Astrocyte (in vitro differentiated cells and primary cell): ENCODE data around the gene LSP1. TPM values are rescaled to one million over a fixed set of nuclear protein-coding genes. Genes with fewer than 3 reads are reported as not detected.

Source experiments
- DNase-seq: peaks from one replicate; pipeline ENCODE4 v3.0.0-alpha.2; 2010; ENCODE audit warnings: low read depth
- FAIRE-seq: peaks from 2 replicates; lab custom pipeline; 2011; peaks lifted over from hg19 to GRCh38; lab: Jason Lieb, UNC
- H2AFZ ChIP-seq: 2 replicates; pipeline ENCODE4 v1.6.0; 2012; ENCODE audit warnings: low read depth, low read length, inconsistent platforms
- H3K27ac ChIP-seq: 2 replicates; pipeline ENCODE4 v1.5.1; 2011; ENCODE audit warnings: low read depth, low read length, inconsistent platforms
- H3K27me3 ChIP-seq: 2 replicates; pipeline ENCODE4 v1.6.0; 2011; ENCODE audit warnings: low read length, inconsistent platforms; ENCODE audit not compliant: insufficient read depth
- H3K36me3 ChIP-seq: 2 replicates; pipeline ENCODE4 v1.5.1; 2011; ENCODE audit warnings: low read length, inconsistent platforms; ENCODE audit not compliant: insufficient read depth
- H3K4me1 ChIP-seq: 2 replicates; pipeline ENCODE4 v1.5.1; 2011; ENCODE audit warnings: low read length, inconsistent platforms; ENCODE audit not compliant: insufficient read depth
- H3K4me2 ChIP-seq: 2 replicates; pipeline ENCODE4 v1.6.0; 2012; ENCODE audit warnings: low read length, inconsistent platforms
- H3K4me3 ChIP-seq: 2 replicates; pipeline ENCODE4 v1.5.1; 2011; ENCODE audit warnings: low read depth, mild to moderate bottlenecking, low read length, inconsistent platforms; ENCODE audit not compliant: insufficient read depth
- H3K79me2 ChIP-seq: 2 replicates; pipeline ENCODE4 v1.6.0; 2012; ENCODE audit warnings: mild to moderate bottlenecking, low read length, inconsistent platforms; ENCODE audit not compliant: insufficient read depth
- H3K9ac ChIP-seq: 2 replicates; pipeline ENCODE4 v1.6.0; 2012; ENCODE audit warnings: mild to moderate bottlenecking, low read length, inconsistent platforms
- H3K9me3 ChIP-seq: 2 replicates; pipeline ENCODE4 v1.5.1; 2012; ENCODE audit warnings: low read depth, mild to moderate bottlenecking, low read length, inconsistent platforms; ENCODE audit not compliant: insufficient read depth
- H4K20me1 ChIP-seq: 2 replicates; pipeline ENCODE4 v1.6.0; 2012; ENCODE audit warnings: low read length, inconsistent platforms; ENCODE audit not compliant: insufficient read depth
- H3K27ac Mint-ChIP-seq: one replicate; pipeline ENCODE4 v1.8.0; 2021; ENCODE audit warnings: mild to moderate bottlenecking, mixed read lengths; ENCODE audit not compliant: unreplicated experiment
- H3K27me3 Mint-ChIP-seq: one replicate; pipeline ENCODE4 v1.8.0; 2021; ENCODE audit warnings: low read depth, mixed read lengths; ENCODE audit not compliant: unreplicated experiment
- H3K36me3 Mint-ChIP-seq: one replicate; pipeline ENCODE4 v1.8.0; 2021; ENCODE audit warnings: low read depth, mixed read lengths; ENCODE audit not compliant: unreplicated experiment
- H3K4me1 Mint-ChIP-seq: one replicate; pipeline ENCODE4 v1.8.0; 2021; ENCODE audit warnings: low read depth, mixed read lengths; ENCODE audit not compliant: unreplicated experiment
- H3K4me3 Mint-ChIP-seq: one replicate; pipeline ENCODE4 v1.8.0; 2021; ENCODE audit warnings: mild to moderate bottlenecking, moderate library complexity, mixed read lengths; ENCODE audit not compliant: unreplicated experiment
- H3K9me3 Mint-ChIP-seq: one replicate; pipeline ENCODE4 v1.8.0; 2021; ENCODE audit warnings: mild to moderate bottlenecking, mixed read lengths; ENCODE audit not compliant: unreplicated experiment
- CTCF ChIP-seq: IDR thresholded peaks from 2 replicates; pipeline ENCODE4 v1.5.1; 2011; ENCODE audit warnings: low read depth, mild to moderate bottlenecking, inconsistent platforms, low read length, moderate library complexity; ENCODE audit not compliant: insufficient read depth
- EZH2 ChIP-seq: IDR thresholded peaks from 2 replicates; pipeline ENCODE4 v1.6.1; 2012; ENCODE audit warnings: mild to moderate bottlenecking, low read length, inconsistent platforms; ENCODE audit not compliant: insufficient read depth
- total RNA-seq: library from RNA; stranded (reverse); gene quantifications from 2 replicates; pipeline ENCODE4 v1.2.1, GENCODE V29; 2021

Gene LSP1
- total RNA-seq, 1 donor from 2014 or later = 1.3 TPM

DNA sequence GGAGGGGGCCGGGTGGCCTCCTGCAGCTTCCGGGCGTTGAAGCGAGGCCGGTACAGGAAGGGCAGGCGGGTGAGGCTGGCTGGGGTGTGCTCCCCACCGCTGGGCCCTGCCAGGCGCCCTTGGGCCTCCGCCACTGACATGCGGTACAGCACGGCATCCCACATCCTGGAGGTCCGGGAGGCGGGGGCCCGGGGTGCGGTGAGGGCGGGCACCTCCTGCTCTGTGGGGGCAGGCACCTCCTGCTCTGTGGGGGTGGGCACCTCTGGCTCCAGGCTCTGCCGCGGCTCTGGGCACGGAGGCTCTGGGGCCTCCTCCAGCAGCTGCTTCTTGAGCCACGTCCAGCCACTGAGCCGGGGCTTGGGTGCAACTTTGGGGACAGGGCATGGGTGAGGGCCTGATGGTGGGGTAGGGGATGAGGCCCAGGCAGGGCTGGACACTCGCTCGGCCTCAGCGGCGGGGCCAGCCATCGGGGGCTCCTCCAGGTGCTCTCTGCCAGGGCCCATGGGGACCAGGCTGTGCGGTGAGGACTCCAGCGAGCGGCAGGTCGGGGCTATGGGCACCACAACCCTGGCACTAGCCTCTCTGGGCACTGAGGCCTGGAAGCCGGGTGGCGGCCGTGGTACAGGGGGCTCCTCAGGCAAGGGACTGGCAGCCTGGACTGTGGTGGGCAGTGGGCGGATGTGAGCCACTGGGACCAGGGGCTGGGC, 36.5 kb downstream of the LSP1 start:
- Mint-ChIP-seq H3K4me3 (no peak overlapping the region), H3K27me3 (peaks cover 26% of the 10 kb centered on the region), H3K9me3 (no peaks in the 10 kb centered on the region), H3K36me3 (no peaks in the 10 kb centered on the region), H3K4me1 (no peaks in the 10 kb centered on the region), H3K27ac (no peak overlapping the region)
- Histone ChIP-seq H3K9ac (no peak overlapping the region), H3K4me3 (no peak overlapping the region), H4K20me1 (no peaks in the 10 kb centered on the region), H3K4me2 (no peak overlapping the region), H3K79me2 (no peaks in the 10 kb centered on the region), H3K9me3 (no peaks in the 10 kb centered on the region), H3K4me1 (no peaks in the 10 kb centered on the region), H3K36me3 (no peaks in the 10 kb centered on the region), H3K27ac (no peak overlapping the region), H3K27me3 (peaks cover 2% of the 10 kb centered on the region), H2AFZ (no peak overlapping the region)
- TF ChIP-seq EZH2 = no peak
- no peak for TF ChIP-seq CTCF
- DNase-seq = no peak
- no peak for FAIRE-seq

DNA sequence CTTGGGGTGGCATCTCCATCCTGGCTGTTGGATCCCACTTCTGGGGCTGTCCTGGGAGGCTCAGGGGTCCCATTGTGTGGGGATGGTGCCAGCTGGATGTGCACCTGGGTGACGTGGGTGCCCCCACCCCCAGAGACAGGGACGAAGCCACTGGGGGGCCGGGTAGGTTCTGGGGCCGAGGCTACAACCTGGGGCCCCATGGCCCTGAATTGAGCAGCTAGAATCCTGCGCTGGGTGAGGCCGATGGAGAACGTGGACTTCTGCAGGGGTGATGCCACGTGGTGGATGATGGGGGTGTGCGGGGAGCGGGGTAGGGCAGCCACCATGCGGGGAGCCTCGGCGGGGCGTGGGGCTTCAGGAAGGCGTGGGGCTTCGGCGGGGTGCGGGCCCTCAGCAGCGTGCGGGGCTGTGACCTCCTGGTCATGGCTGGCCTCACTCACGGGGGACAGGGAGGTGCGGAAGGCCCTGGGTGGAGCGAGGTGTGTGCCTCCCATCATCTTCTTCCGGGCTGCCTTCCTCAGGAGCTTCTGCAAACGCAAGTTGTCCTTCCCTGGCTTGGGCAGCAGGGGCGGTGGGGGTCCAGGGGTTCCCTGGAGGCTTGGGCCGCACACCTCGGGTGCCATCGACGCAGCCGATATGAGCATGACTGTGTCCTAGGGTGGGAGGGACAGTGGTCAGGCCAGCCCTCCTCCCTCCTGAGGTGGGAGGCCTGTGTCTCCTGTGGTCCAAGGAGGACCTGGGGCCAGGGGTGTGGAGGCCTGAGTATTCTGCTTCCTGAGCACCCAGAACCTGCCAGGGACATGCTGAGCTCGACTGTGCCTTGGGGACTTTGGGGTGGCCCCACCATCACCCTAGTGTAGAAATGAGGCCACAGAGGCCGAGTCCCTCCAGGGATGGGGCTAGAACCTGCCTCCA, 37.3 kb downstream of the LSP1 start:
- no peaks in the 10 kb centered on the region for H3K36me3 Mint-ChIP-seq
- FAIRE-seq = no peak

More for the DNA sequence above, 37.3 kb downstream of the LSP1 start:
- Histone ChIP-seq H3K27me3 (no peaks in the 10 kb centered on the region), H2AFZ (no peak overlapping the region), H3K4me3 (no peak overlapping the region), H3K36me3 (no peaks in the 10 kb centered on the region), H3K4me2 (no peak overlapping the region), H3K9ac (no peak overlapping the region), H3K4me1 (no peaks in the 10 kb centered on the region), H3K27ac (no peak overlapping the region), H3K9me3 (no peaks in the 10 kb centered on the region), H3K79me2 (no peaks in the 10 kb centered on the region), H4K20me1 (no peaks in the 10 kb centered on the region)
- H3K4me1 Mint-ChIP-seq = no peaks in the 10 kb centered on the region
- H3K27me3 Mint-ChIP-seq = peaks cover 26% of the 10 kb centered on the region
- DNase-seq = no peak
- H3K27ac Mint-ChIP-seq = no peak overlapping the region
- H3K9me3 Mint-ChIP-seq = no peaks in the 10 kb centered on the region
- TF ChIP-seq EZH2 = no peak
- no peak for TF ChIP-seq CTCF
- no peak overlapping the region for H3K4me3 Mint-ChIP-seq
